DOHH2 (cell line): ENCODE results near the gene KLF16.

Experiments
- H3F3A ChIP-seq: fragments of 200-600 bp; sonication (generic), shearing (Covaris generic); 2 replicates; pipeline ENCODE4 v1.6.0; 2016; ENCODE audit warnings: antibody characterized with exemption, mild to moderate bottlenecking; ENCODE audit not compliant: control insufficient read depth, insufficient read depth
- H3K27ac ChIP-seq: fragments of 200-600 bp; sonication (generic); 2 replicates; pipeline ENCODE4 v1.5.1; 2014; ENCODE audit warnings: low read depth, mild to moderate bottlenecking, low read length, moderate library complexity
- H3K27me3 ChIP-seq: fragments of 200-600 bp; sonication (generic); 2 replicates; pipeline ENCODE4 v1.6.1; 2014; ENCODE audit warnings: mild to moderate bottlenecking, low read length, mixed read lengths; ENCODE audit not compliant: control insufficient read depth
- H3K36me3 ChIP-seq: fragments of 200-600 bp; sonication (generic); 2 replicates; pipeline ENCODE4 v1.6.1; 2014; ENCODE audit warnings: mild to moderate bottlenecking, low read length, moderate library complexity, mixed read lengths; ENCODE audit not compliant: control insufficient read depth
- H3K4me1 ChIP-seq: fragments of 200-600 bp; sonication (generic); 2 replicates; pipeline ENCODE4 v1.6.1; 2014; ENCODE audit warnings: mild to moderate bottlenecking, low read length, mixed read lengths; ENCODE audit not compliant: control insufficient read depth
- H3K4me2 ChIP-seq: fragments of 200-600 bp; sonication (generic); 2 replicates; pipeline ENCODE4 v1.6.0; 2014; ENCODE audit warnings: mild to moderate bottlenecking, low read length, moderate library complexity
- H3K4me3 ChIP-seq: fragments of 200-600 bp; sonication (generic); 2 replicates; pipeline ENCODE4 v1.5.1; 2014; ENCODE audit warnings: mild to moderate bottlenecking, low read length, mixed read lengths
- H3K79me2 ChIP-seq: fragments of 200-600 bp; sonication (generic); 2 replicates; pipeline ENCODE4 v1.6.1; 2014; ENCODE audit warnings: mild to moderate bottlenecking, low read length, mixed read lengths; ENCODE audit not compliant: control insufficient read depth
- H3K9me2 ChIP-seq: fragments of 200-600 bp; sonication (generic); replicated peaks from 2 replicates; pipeline ENCODE4 v1.6.1; 2014; ENCODE audit warnings: mild to moderate bottlenecking, low read length, mixed read lengths; ENCODE audit not compliant: control insufficient read depth
- H3K9me3 ChIP-seq: fragments of 200-600 bp; sonication (generic); 2 replicates; pipeline ENCODE4 v1.6.1; 2014; ENCODE audit warnings: antibody characterized with exemption, low read length, mixed read lengths; ENCODE audit not compliant: control insufficient read depth, insufficient read depth
- H4K20me1 ChIP-seq: fragments of 200-600 bp; sonication (generic); 2 replicates; pipeline ENCODE4 v1.6.0; 2014; ENCODE audit warnings: low read depth, mild to moderate bottlenecking, antibody characterized with exemption, low read length, moderate library complexity; ENCODE audit not compliant: control insufficient read depth, insufficient read depth
- CTCF ChIP-seq: fragments of 200-600 bp; sonication (generic); IDR thresholded peaks from one replicate; pipeline ENCODE4 v1.5.1; 2014; ENCODE audit warnings: antibody characterized with exemption, mild to moderate bottlenecking, low read depth, low read length; ENCODE audit not compliant: poor library complexity, severe bottlenecking
- EZH2phosphoT487 ChIP-seq: fragments of 200-600 bp; sonication (generic); IDR thresholded peaks from 2 replicates; pipeline ENCODE4 v1.6.1; 2017; ENCODE audit warnings: borderline replicate concordance, mild to moderate bottlenecking, antibody characterized with exemption, low read length, moderate library complexity, mixed read lengths

The KLF16 gene

DNA sequence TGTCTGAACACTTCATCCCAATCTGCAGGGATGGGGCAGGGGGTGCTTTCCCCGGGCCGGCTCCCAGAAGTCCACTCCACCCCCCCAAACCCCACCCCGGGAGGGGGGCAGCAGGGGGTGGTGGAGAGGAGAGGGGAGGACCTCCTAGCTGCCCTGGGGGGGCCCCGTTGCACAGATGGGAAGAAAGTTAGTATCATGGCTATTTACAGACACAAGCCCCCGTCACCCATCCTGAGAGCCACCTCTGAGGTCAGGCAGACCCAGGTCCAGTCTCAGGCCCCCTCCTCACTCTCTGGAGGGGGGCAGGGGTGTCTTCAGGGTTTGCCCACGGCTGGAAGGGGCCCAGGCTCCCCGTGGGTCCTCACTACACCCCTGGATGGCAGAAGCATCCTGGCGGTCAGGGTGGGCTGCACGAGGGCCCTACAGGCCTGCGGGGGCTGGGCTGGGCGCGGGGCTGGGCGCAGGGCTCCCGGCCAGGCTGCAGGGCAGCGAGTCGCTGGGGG lies 9.3 kb downstream of the KLF16 start:
- no peaks in the 10 kb centered on the region for H3K9me2 ChIP-seq
- no peak overlapping the region for H3K27ac ChIP-seq
- H3K36me3 ChIP-seq, result peaks cover 10% of the 10 kb centered on the region
- TF ChIP-seq EZH2phosphoT487, result no peak
- TF ChIP-seq CTCF, result no peak
- no peak overlapping the region for H3K4me3 ChIP-seq
- peaks cover 21% of the 10 kb centered on the region for H3F3A ChIP-seq
- peak overlapping the region; percentile 75; the same call in 1 of the 2 replicates for H3K4me2 ChIP-seq
- H3K4me1 ChIP-seq, result peaks cover 80% of the 10 kb centered on the region
- no peaks in the 10 kb centered on the region for H3K27me3 ChIP-seq
- peaks cover 81% of the 10 kb centered on the region for H3K79me2 ChIP-seq
- H3K9me3 ChIP-seq, result no peaks in the 10 kb centered on the region
- peaks cover 13% of the 10 kb centered on the region; the same call in 1 of the 2 replicates for H4K20me1 ChIP-seq

DNA sequence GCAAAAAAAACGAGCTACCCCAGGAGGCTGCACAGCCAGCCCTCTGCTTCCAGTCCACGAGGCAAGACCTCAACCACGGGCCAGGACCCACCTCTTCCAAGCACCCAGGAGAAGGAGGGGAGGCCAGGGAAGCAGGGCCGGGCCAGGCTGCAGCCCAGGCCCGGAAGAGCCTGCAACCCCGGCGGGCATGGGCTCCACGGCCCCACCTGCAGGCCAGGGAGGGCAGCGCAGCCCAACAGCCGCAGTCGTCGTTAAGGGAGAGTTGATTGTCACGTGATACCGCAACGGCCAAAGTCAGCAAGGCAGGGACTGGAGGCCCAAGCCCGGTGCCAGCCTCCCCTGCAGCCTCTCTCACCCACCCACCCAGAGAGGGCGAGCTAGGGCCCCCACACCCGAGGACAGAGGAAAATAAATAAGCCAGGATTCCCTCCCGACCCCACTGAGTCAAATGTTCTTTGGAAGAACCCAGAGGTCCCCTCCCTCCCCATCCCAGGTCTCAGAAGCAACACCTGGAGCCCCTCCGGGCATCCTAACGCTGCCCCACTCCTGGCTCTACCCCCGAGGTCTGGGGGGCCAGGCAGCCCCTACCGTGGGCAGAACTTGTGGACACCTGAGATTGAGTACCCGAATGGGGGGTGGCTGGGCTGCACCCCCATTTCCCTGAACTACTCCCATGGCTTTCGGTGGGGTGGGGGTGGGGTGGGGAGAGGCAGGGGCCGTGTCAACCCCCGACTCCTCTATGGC lies 9.9 kb downstream of the KLF16 start:
- Histone ChIP-seq H3K27me3 (no peaks in the 10 kb centered on the region), H3K9me3 (no peaks in the 10 kb centered on the region), H3F3A (peaks cover 18% of the 10 kb centered on the region), H3K79me2 (peaks cover 78% of the 10 kb centered on the region), H3K4me3 (peak overlapping the region; percentile 2), H3K4me1 (peaks cover 78% of the 10 kb centered on the region), H3K36me3 (peaks cover 10% of the 10 kb centered on the region), H4K20me1 (peaks cover 13% of the 10 kb centered on the region; the same call in 1 of the 2 replicates), H3K4me2 (peak overlapping the region; percentile 75), H3K27ac (peak overlapping the region; percentile 13; the same call in 1 of the 2 replicates), H3K9me2 (no peaks in the 10 kb centered on the region)
- no peak for TF ChIP-seq EZH2phosphoT487
- TF ChIP-seq CTCF, result peak; percentile 88

DNA sequence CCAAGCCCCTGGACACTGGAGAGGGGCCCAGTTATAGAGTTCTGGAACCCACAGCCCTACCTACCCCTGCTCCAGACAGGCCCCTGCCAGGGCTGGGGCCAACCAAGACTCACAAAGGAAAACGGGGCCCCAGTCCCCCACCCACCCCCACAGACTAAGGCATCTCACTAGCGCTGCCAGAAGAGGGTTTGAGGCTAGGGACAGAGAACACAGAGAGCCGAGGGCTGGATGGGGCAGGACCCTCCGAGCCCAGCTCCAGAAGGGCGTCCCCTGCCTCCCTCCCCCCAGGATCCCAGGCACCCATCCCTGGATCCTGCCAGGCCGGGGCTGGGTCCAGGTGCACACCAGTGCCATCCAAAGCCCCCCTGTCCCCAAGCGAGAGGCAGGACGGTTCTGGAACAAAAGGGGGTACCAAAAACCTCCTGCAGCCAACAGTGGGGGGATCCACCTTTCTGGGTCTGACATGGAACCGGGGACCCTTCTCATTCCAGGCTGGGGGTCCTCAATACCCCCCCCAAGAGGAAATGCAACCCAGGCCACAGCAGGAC lies 10.7 kb downstream of the KLF16 start:
- Histone ChIP-seq H3K9me3 (no peaks in the 10 kb centered on the region), H3K79me2 (peaks cover 76% of the 10 kb centered on the region), H3K27ac (no peak overlapping the region), H3K27me3 (no peaks in the 10 kb centered on the region), H3K4me3 (peak overlapping the region; percentile 46), H3K9me2 (no peaks in the 10 kb centered on the region), H3K4me2 (peak overlapping the region; percentile 75), H3K36me3 (peaks cover 14% of the 10 kb centered on the region), H3F3A (peaks cover 18% of the 10 kb centered on the region), H3K4me1 (peaks cover 70% of the 10 kb centered on the region), H4K20me1 (peaks cover 13% of the 10 kb centered on the region; the same call in 1 of the 2 replicates)
- no peak for TF ChIP-seq CTCF
- TF ChIP-seq EZH2phosphoT487, result no peak
